Neural crest cell (in vitro differentiated cells): ENCODE measurements around the gene KIAA1217. TPM values are rescaled to one million over a fixed set of nuclear protein-coding genes. Genes with fewer than 3 reads are reported as not detected.
A peak's percentile ranks its signal among the peaks of the same experiment; 100 is the strongest.

ENCODE experiments used
- DNase-seq: peaks from one replicate; pipeline ENCODE4 v3.0.0; 2021; ENCODE audit warnings: low read depth, mixed read lengths, low spot score
- H3K27ac Mint-ChIP-seq: one replicate; pipeline ENCODE4 v1.8.0; 2021; ENCODE audit warnings: mild to moderate bottlenecking, mixed read lengths; ENCODE audit not compliant: unreplicated experiment
- H3K27me3 Mint-ChIP-seq: 2 replicates; pipeline ENCODE4 v1.8.0; 2021; ENCODE audit warnings: low read depth, mild to moderate bottlenecking, mixed read lengths
- H3K36me3 Mint-ChIP-seq: 2 replicates; pipeline ENCODE4 v1.8.0; 2021; ENCODE audit warnings: low read depth, mild to moderate bottlenecking, mixed read lengths
- H3K4me1 Mint-ChIP-seq: 2 replicates; pipeline ENCODE4 v1.8.0; 2021; ENCODE audit warnings: mixed read lengths
- H3K4me3 Mint-ChIP-seq: one replicate; pipeline ENCODE4 v1.8.0; 2021; ENCODE audit warnings: mild to moderate bottlenecking, mixed read lengths
- H3K9me3 Mint-ChIP-seq: 2 replicates; pipeline ENCODE4 v1.8.0; 2021; ENCODE audit warnings: mixed read lengths
- total RNA-seq: library from RNA; stranded (reverse); gene quantifications from 2 replicates; pipeline ENCODE4 v1.2.1, GENCODE V29; 2021
- TF ChIP-seq, protein P1 (sequence below): fragments of 200-600 bp; sonication (generic); conservative IDR thresholded peaks from 2 replicates; pipeline ENCODE4 v1.5.0; 2021; ENCODE audit warnings: antibody characterized with exemption, mild to moderate bottlenecking

KIAA1217 gene
- total RNA-seq, 1 donor from 2014 or later: 10.5 TPM

DNA sequence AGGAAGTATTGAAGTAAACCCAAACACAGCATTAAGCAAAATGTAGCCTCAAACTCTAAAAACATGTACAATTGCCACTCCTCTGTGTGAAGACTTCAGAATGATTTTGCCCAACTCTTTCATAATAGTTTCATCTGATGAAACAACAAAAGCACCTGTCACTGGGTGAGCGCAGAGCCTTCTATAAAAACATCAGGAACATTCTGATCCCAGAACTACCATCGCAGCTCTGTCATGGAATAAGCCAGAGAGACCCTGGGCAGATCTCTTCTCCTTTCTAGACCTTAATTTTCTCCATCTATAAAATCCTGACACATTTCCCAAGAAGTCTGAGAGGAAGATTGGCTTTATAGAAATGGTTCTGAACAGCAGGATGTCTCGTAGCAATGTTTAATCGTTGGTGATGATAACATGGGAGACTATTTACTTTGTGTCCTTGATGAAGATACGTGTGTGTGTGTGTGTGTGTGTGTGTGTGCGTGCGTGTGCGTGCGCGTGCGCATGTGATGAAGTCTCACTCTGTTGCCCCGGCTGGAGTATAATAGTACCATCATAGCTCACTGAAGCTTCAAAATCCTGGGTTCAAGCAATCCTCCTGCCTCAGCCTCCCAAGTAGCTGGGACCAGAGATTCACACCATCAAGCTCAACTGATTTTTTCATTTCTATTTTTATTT lies 198.0 kb downstream of the KIAA1217 start:
- TF ChIP-seq, protein P1, sequence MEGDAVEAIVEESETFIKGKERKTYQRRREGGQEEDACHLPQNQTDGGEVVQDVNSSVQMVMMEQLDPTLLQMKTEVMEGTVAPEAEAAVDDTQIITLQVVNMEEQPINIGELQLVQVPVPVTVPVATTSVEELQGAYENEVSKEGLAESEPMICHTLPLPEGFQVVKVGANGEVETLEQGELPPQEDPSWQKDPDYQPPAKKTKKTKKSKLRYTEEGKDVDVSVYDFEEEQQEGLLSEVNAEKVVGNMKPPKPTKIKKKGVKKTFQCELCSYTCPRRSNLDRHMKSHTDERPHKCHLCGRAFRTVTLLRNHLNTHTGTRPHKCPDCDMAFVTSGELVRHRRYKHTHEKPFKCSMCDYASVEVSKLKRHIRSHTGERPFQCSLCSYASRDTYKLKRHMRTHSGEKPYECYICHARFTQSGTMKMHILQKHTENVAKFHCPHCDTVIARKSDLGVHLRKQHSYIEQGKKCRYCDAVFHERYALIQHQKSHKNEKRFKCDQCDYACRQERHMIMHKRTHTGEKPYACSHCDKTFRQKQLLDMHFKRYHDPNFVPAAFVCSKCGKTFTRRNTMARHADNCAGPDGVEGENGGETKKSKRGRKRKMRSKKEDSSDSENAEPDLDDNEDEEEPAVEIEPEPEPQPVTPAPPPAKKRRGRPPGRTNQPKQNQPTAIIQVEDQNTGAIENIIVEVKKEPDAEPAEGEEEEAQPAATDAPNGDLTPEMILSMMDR: no peak
- H3K27me3 Mint-ChIP-seq: no peaks in the 10 kb centered on the region

GRCh38 chr10:24407928-24408327 lies 199.0 kb downstream of the KIAA1217 start:
- TF ChIP-seq, protein P1: no peak
- Mint-ChIP-seq H3K4me3 (no peak overlapping the region), H3K27ac (no peak overlapping the region), H3K27me3 (no peaks in the 10 kb centered on the region), H3K36me3 (no peaks in the 10 kb centered on the region), H3K4me1 (peaks cover 4% of the 10 kb centered on the region), H3K9me3 (no peaks in the 10 kb centered on the region)
- no peak for DNase-seq

More for the DNA sequence above, 198.0 kb downstream of the KIAA1217 start:
- Mint-ChIP-seq H3K36me3 (no peaks in the 10 kb centered on the region), H3K4me1 (peaks cover 4% of the 10 kb centered on the region), H3K4me3 (no peak overlapping the region), H3K9me3 (no peaks in the 10 kb centered on the region), H3K27ac (no peak overlapping the region)
- DNase-seq: no peak

GRCh38 chr10:24408365-24408764 lies 199.4 kb downstream of the KIAA1217 start:
- Mint-ChIP-seq H3K36me3 (no peaks in the 10 kb centered on the region), H3K9me3 (no peaks in the 10 kb centered on the region), H3K4me1 (peaks cover 4% of the 10 kb centered on the region), H3K27ac (no peak overlapping the region), H3K27me3 (no peaks in the 10 kb centered on the region), H3K4me3 (no peak overlapping the region)
- TF ChIP-seq, protein P1: no peak
- no peak for DNase-seq

GRCh38 chr10:24414597-24414996 lies 205.7 kb downstream of the KIAA1217 start:
- TF ChIP-seq, protein P1: no peak
- Mint-ChIP-seq H3K4me3 (no peak overlapping the region), H3K4me1 (no peaks in the 10 kb centered on the region), H3K27me3 (no peaks in the 10 kb centered on the region), H3K9me3 (no peaks in the 10 kb centered on the region), H3K36me3 (no peaks in the 10 kb centered on the region), H3K27ac (no peak overlapping the region)
- DNase-seq: no peak

DNA sequence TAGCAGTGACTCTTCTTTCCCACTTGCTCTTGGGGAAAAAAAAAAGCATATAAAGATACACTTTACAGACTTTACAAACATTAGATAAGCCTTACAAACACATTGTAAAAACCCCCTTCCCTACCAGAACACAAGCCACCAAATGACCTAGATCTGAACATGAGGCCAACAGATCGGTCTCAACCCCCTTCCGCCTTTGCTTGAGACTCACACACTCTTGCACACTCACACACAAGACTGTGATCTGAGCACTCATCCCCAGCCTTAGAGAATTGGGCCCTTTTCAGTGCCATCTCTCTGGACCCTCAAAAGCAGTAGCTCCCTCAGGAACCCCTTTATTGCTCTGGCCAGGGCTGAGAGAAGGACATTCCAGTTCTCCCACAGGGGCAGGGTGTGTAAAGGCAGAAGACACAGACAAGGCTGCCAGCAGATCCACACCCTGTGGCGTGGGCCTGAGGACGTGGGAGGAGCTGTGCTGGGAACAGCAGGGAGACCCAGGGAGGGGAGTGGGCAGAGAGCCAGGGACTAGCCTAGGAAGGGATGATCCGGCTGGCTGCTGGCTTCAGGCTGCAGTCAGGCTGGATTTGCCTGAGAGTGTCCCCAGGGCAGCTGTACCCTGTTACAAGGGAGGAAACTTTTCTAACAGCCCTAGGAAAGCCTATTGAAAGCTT lies 206.7 kb downstream of the KIAA1217 start:
- H3K4me1 Mint-ChIP-seq: no peaks in the 10 kb centered on the region
- H3K27me3 Mint-ChIP-seq: no peaks in the 10 kb centered on the region
- peak overlapping the region; percentile 73 for H3K27ac Mint-ChIP-seq
- H3K9me3 Mint-ChIP-seq: no peaks in the 10 kb centered on the region
- DNase-seq: no peak
- H3K36me3 Mint-ChIP-seq: no peaks in the 10 kb centered on the region
- TF ChIP-seq, protein P1: no peak
- H3K4me3 Mint-ChIP-seq: no peak overlapping the region
